Measurements from ENCODE around the gene C9orf43.
A peak's percentile ranks its signal among the peaks of the same experiment; 100 is the strongest.

Gene C9orf43

GRCh38 chr9:113468716-113469448 lies 58.3 kb downstream of the C9orf43 start:
- peak; percentile 53 for DNase-seq (ENCODE audit: low read depth)

- DNase-seq (ENCODE audit: low read depth): no peak
Observed at GRCh38 chr9:113471143-113471542, 60.6 kb downstream of the C9orf43 start.

GRCh38 chr9:113471566-113471965 lies 61.0 kb downstream of the C9orf43 start:
- no peak for DNase-seq (ENCODE audit: low read depth)

GRCh38 chr9:113472199-113472598 lies 61.7 kb downstream of the C9orf43 start:
- no peak for DNase-seq (ENCODE audit: low read depth)

GRCh38 chr9:113474360-113475028 lies 63.9 kb downstream of the C9orf43 start:
- no peak for DNase-seq (ENCODE audit: low read depth)

- DNase-seq (ENCODE audit: low read depth): no peak
Observed at GRCh38 chr9:113475031-113475430, 64.5 kb downstream of the C9orf43 start.

GRCh38 chr9:113475992-113476391 lies 65.4 kb downstream of the C9orf43 start:
- DNase-seq (ENCODE audit: low read depth): no peak

- no peak for DNase-seq (ENCODE audit: low read depth)
Observed at GRCh38 chr9:113476511-113476916, 66.0 kb downstream of the C9orf43 start.

GRCh38 chr9:113477058-113477457 lies 66.5 kb downstream of the C9orf43 start:
- no peak for DNase-seq (ENCODE audit: low read depth)

- no peak for DNase-seq (ENCODE audit: low read depth)
Observed at GRCh38 chr9:113477661-113478060, 67.1 kb downstream of the C9orf43 start.

- DNase-seq (ENCODE audit: low read depth): no peak
Observed at GRCh38 chr9:113479174-113479621, 68.7 kb downstream of the C9orf43 start.
